Measurements from ENCODE around the gene OR6F1. TPM values are rescaled to one million over a fixed set of nuclear protein-coding genes. Genes with fewer than 3 reads are reported as not detected.
"Not testable (repeated sequence)": the region's sequence is repeated elsewhere in the genome, so short reads cannot be mapped to it uniquely, and the experiment has no call there.

OR6F1 gene
- total and polyA plus RNA-seq, 10 of the 15 experiments (the other 5 are each of a cell fraction or from before 2014, with no cell fraction given) = not detected

DNA sequence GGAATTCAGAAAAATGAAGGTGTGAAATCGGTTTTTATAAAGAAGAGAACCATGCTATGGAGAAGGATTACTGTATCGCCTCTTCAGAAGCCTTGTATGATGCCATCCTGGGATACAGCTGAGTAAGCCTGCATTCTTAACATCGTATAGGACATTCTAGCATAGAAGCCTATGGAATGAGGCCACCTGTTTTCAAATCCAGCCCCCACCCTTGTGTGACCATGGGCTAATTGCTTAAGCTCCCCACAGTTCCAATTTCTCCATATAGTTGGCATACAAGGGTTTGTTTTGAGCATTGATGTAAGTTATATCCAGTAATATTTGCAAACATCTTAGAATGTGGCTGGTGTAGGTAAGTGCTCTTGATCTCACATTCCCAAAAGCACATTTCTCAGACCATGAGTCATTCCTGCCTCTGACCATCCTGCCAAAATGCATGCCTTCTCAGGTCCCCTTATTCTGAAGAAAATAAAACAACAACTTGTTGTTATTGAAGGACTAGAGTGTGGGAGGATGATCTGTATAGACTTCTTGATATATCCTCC is 30.0 kb upstream of the OR6F1 start:
- SMC1A ChIA-PET (ENCODE audit: uncharacterized antibody, unreplicated experiment) = interaction anchor here (1.5 kb wide), 1 partner anchor 9 kb away, joined by 3 read pairs; no protein-coding TSS in a partner anchor
- no peak for FAIRE-seq
- intact Hi-C loops (cut with micrococcal nuclease; ENCODE audit: unreplicated experiment) = no loop called here

GRCh38 chr1:247742215-247742760 is 25.8 kb upstream of the OR6F1 start:
- intact Hi-C loops (cut with micrococcal nuclease; ENCODE audit: unreplicated experiment); H3K4me2 ChIP-seq (ENCODE audit: control insufficient read depth, insufficient read depth); H3K79me2 ChIP-seq (ENCODE audit: control insufficient read depth, insufficient read depth, low read length); H3K27ac ChIP-seq (ENCODE audit: control insufficient read depth, insufficient read depth); CTCF ChIA-PET; H3K27me3 ChIP-seq (replicated peaks in 1 of 2; ENCODE audit: control insufficient read depth in 2 of 2, insufficient read depth in 2 of 2, low read length in 1 of 2); SMC1A ChIA-PET (ENCODE audit: uncharacterized antibody, unreplicated experiment); H3K36me3 ChIP-seq (ENCODE audit: control insufficient read depth in 2 of 2, insufficient read depth in 2 of 2, low read length in 1 of 2); H3K4me1 ChIP-seq (ENCODE audit: control insufficient read depth, insufficient read depth, low read length); RAD21 ChIA-PET (ENCODE audit: unreplicated experiment); H3K4me3 ChIP-seq; in situ Hi-C loops (cut with MboI); DNase-seq (ENCODE audit: low read depth, low spot score); BruUV-seq (replicated peaks); FAIRE-seq; POLR2A ChIA-PET; ATAC-seq; H4K20me1 ChIP-seq (ENCODE audit: control insufficient read depth, insufficient read depth); H3K9me3 ChIP-seq (replicated peaks; ENCODE audit: control insufficient read depth, insufficient read depth, low read length); H3K9ac ChIP-seq (ENCODE audit: control insufficient read depth, insufficient read depth, low read length); H2AFZ ChIP-seq (ENCODE audit: control insufficient read depth, low read depth, low read length): not testable (repeated sequence)
- 2% methylated on average over 3 of the region's 3 CpGs for WGBS (ENCODE audit: insufficient coverage, insufficient replicate concordance, low lambda C conversion rate, missing lambda C conversion rate)

More for the DNA sequence above, 30.0 kb upstream of the OR6F1 start:
- Histone ChIP-seq H3K4me2 (ENCODE audit: control insufficient read depth, insufficient read depth) (no peak overlapping the region), H3K36me3 (ENCODE audit: control insufficient read depth in 2 of 2, insufficient read depth in 2 of 2, low read length in 1 of 2) (no peaks in the 10 kb centered on the region), H3K79me2 (ENCODE audit: control insufficient read depth, insufficient read depth, low read length) (no peaks in the 10 kb centered on the region), H3K9ac (ENCODE audit: control insufficient read depth, insufficient read depth, low read length) (no peak overlapping the region), H3K4me3 (no peak overlapping the region), H3K4me1 (ENCODE audit: control insufficient read depth, insufficient read depth, low read length) (no peaks in the 10 kb centered on the region), H3K9me3 (replicated peaks; ENCODE audit: control insufficient read depth, insufficient read depth, low read length) (no peaks in the 10 kb centered on the region; the same call in 2 of the 3 replicates), H3K27ac (ENCODE audit: control insufficient read depth, insufficient read depth) (no peak overlapping the region), H2AFZ (ENCODE audit: control insufficient read depth, low read depth, low read length) (no peak overlapping the region), H4K20me1 (ENCODE audit: control insufficient read depth, insufficient read depth) (no peaks in the 10 kb centered on the region), H3K27me3 (replicated peaks in 1 of 2; ENCODE audit: control insufficient read depth in 2 of 2, insufficient read depth in 2 of 2, low read length in 1 of 2) (no peaks in the 10 kb centered on the region)
- DNase-seq (ENCODE audit: low read depth, low spot score) = no peak
- no TSS peak for BruUV-seq (replicated peaks)
- TF ChIP-seq MYC (IDR thresholded peaks at IDR 0.05; ENCODE audit: insufficient read depth, insufficient read length, insufficient replicate concordance, low read length, severe bottlenecking) (no peak), JUND (IDR thresholded peaks at IDR 0.05; ENCODE audit: low read depth, low read length) (no peak), NBN (IDR thresholded peaks at IDR 0.05) (no peak), NFXL1 (IDR thresholded peaks at IDR 0.05; ENCODE audit: borderline replicate concordance) (no peak), CBFB (IDR thresholded peaks at IDR 0.05; ENCODE audit: low read depth) (no peak)
- 22% methylated on average over 3 of the region's 3 CpGs for WGBS (ENCODE audit: insufficient coverage, insufficient replicate concordance, low lambda C conversion rate, missing lambda C conversion rate)
- in situ Hi-C loops (cut with MboI) = no loop called here
- CTCF ChIA-PET = no interaction called here
- no peak for ATAC-seq
- RAD21 ChIA-PET (ENCODE audit: unreplicated experiment) = no interaction called here
- POLR2A ChIA-PET = no interaction called here

All from GM12878 (cell line).